HCT116 (cell line): ENCODE measurements around the gene MEGF8. TPM values are rescaled to one million over a fixed set of nuclear protein-coding genes. Genes with fewer than 3 reads are reported as not detected.

Experiments
- ATAC-seq: fragments of 200-7000 bp; cut with Tn5 transposase; 2 replicates; pipeline ENCODE4 v1.9.1; 2020; ENCODE audit warnings: mild to moderate bottlenecking, moderate library complexity
- BruUV-seq: library from RNA; stranded (reverse); fragments of 400-500 nt; replicated peaks from 2 replicates; lab custom pipeline; 2021; lab: Mats Ljungman, UMichigan
- CTCF ChIA-PET: fragments of 300-600 bp; sonication (Branson Sonifier 250); formaldehyde crosslinking; loops from one replicate; lab custom pipeline; 2021; ENCODE audit warnings: antibody characterized with exemption; lab: Charles Lee
- POLR2A ChIA-PET: fragments of 300-600, 350-600 bp; sonication (Branson Sonifier 250); formaldehyde crosslinking; loops from one replicate; lab custom pipeline; 2021; ENCODE audit warnings: antibody characterized with exemption; lab: Charles Lee
- RAD21 ChIA-PET, 2 experiments: fragments of 300-600 bp; sonication (Branson Sonifier 250); formaldehyde crosslinking; loops; one replicate each; lab custom pipeline; 2023; ENCODE audit warnings: low total read pairs in 2 of 2; ENCODE audit not compliant: uncharacterized antibody in 2 of 2, unreplicated experiment in 2 of 2, low non-redundant PET in 1 of 2; lab: Charles Lee
- DNase-seq: peaks from one replicate; pipeline ENCODE4 v3.0.0-alpha.2; 2010; ENCODE audit warnings: low read depth, low spot score
- H2AFZ ChIP-seq: fragments of 200-600 bp; shearing (Covaris generic), sonication (generic); 2 replicates; pipeline ENCODE4 v1.6.1; 2017; ENCODE audit warnings: low read depth, mixed run types, mixed read lengths, antibody characterized with exemption, low read length; ENCODE audit not compliant: poor library complexity, severe bottlenecking
- H3K27ac ChIP-seq: 2 replicates; pipeline ENCODE4 v1.5.1; 2012; ENCODE audit warnings: low read depth, low read length
- H3K27me3 ChIP-seq: fragments of 200-600 bp; sonication (generic); 2 replicates; pipeline ENCODE4 v1.6.1; 2016; ENCODE audit warnings: mixed run types, low read length, mixed read lengths; ENCODE audit not compliant: insufficient read depth
- H3K36me3 ChIP-seq, 2 experiments: fragments of 200-500 bp in 1 of 2; fragments of 200-600 bp in 1 of 2; sonication (Bioruptor generic) in 1 of 2; sonication (generic) in 1 of 2; 2 replicates each; pipeline versions ENCODE4 v1.5.1 to v1.6.1; 2014 to 2016; ENCODE audit warnings: low read length in 2 of 2, inconsistent platforms in 1 of 2, mixed read lengths in 1 of 2, mixed run types in 1 of 2; ENCODE audit not compliant: insufficient read depth in 2 of 2, control insufficient read depth in 1 of 2
- H3K4me1 ChIP-seq, 2 experiments: fragments of 200-600 bp in 1 of 2; sonication (generic) in 1 of 2; 2 replicates each; pipeline versions ENCODE4 v1.5.1 to v1.6.1; 2012 to 2017; ENCODE audit warnings: low read length in 2 of 2, inconsistent platforms in 1 of 2, mild to moderate bottlenecking in 1 of 2, mixed read lengths in 1 of 2, mixed run types in 1 of 2, moderate library complexity in 1 of 2; ENCODE audit not compliant: insufficient read depth in 2 of 2, control insufficient read depth in 1 of 2
- H3K4me2 ChIP-seq: fragments of 200-600 bp; sonication (generic); 2 replicates; pipeline ENCODE4 v1.6.1; 2017; ENCODE audit warnings: mixed run types, low read length, mixed read lengths
- H3K4me3 ChIP-seq, 2 experiments: fragments of 200-600 bp in 1 of 2; sonication (generic) in 1 of 2; replicated peaks in 1 of 2; 2 replicates each; pipeline ENCODE4 v1.5.1; 2011 to 2016; ENCODE audit warnings: low read length in 2 of 2, control low read depth in 1 of 2, low read depth in 1 of 2, mild to moderate bottlenecking in 1 of 2, mixed read lengths in 1 of 2, mixed run types in 1 of 2
- H3K79me2 ChIP-seq: fragments of 200-600 bp; sonication (generic); 2 replicates; pipeline ENCODE4 v1.6.1; 2017; ENCODE audit warnings: mild to moderate bottlenecking, mixed run types, low read length, moderate library complexity, mixed read lengths; ENCODE audit not compliant: insufficient read depth
- H3K9ac ChIP-seq: fragments of 200-600 bp; sonication (generic); 2 replicates; pipeline ENCODE4 v1.6.1; 2016; ENCODE audit warnings: low read length, mixed read lengths
- H3K9me2 ChIP-seq: fragments of 200-600 bp; sonication (generic), shearing (Covaris generic); 2 replicates; pipeline ENCODE4 v1.6.1; 2017; ENCODE audit warnings: mixed run types, mild to moderate bottlenecking, moderate library complexity; ENCODE audit not compliant: insufficient read depth
- H3K9me3 ChIP-seq, 2 experiments: fragments of 200-500 bp in 1 of 2; fragments of 200-600 bp in 1 of 2; sonication (Bioruptor generic) in 1 of 2; sonication (generic) in 1 of 2; 2 replicates each; pipeline ENCODE4 v1.6.1; 2014 to 2017; ENCODE audit warnings: low read length in 2 of 2, mixed read lengths in 2 of 2, inconsistent platforms in 1 of 2, low read depth in 1 of 2, mild to moderate bottlenecking in 1 of 2, mixed run types in 1 of 2, moderate library complexity in 1 of 2; ENCODE audit not compliant: control insufficient read depth in 1 of 2, insufficient read depth in 1 of 2
- H4K20me1 ChIP-seq: fragments of 200-600 bp; sonication (generic), shearing (Covaris generic); 2 replicates; pipeline ENCODE4 v1.6.1; 2017; ENCODE audit warnings: mixed run types, mild to moderate bottlenecking, moderate library complexity; ENCODE audit not compliant: insufficient read depth
- ATF3 ChIP-seq: IDR thresholded peaks from 2 replicates; pipeline ENCODE4 v1.6.1; 2012
- CTCF ChIP-seq, 3 experiments: fragments of 200-600 bp in 1 of 3; sonication (generic) in 1 of 3; IDR thresholded peaks in 2 of 3; conservative IDR thresholded peaks in 1 of 3; 2 replicates each; pipeline ENCODE4 v1.5.1; 2012 to 2017; ENCODE audit warnings: low read depth in 2 of 3, low read length in 2 of 3, antibody characterized with exemption in 1 of 3, borderline replicate concordance in 1 of 3, control low read depth in 1 of 3, mild to moderate bottlenecking in 1 of 3, mixed read lengths in 1 of 3, mixed run types in 1 of 3, moderate library complexity in 1 of 3; ENCODE audit not compliant: insufficient read depth in 1 of 3
- EGR1 ChIP-seq: IDR thresholded peaks from 2 replicates; pipeline ENCODE4 v1.6.1; 2012; ENCODE audit warnings: low read depth
- MAX ChIP-seq: IDR thresholded peaks from 2 replicates; pipeline ENCODE4 v1.6.1; 2012
- POLR2A ChIP-seq: IDR thresholded peaks from 2 replicates; pipeline ENCODE4 v1.7.0; 2011; ENCODE audit warnings: borderline replicate concordance; ENCODE audit not compliant: insufficient read depth, insufficient read length; ENCODE audit errors: extremely low read depth
- POLR2AphosphoS5 ChIP-seq: IDR thresholded peaks from 2 replicates; pipeline ENCODE4 v1.6.1; 2011; ENCODE audit warnings: mild to moderate bottlenecking, low read depth, low read length, moderate library complexity
- RAD21 ChIP-seq: IDR thresholded peaks from 2 replicates; pipeline ENCODE4 v1.6.1; 2012; ENCODE audit warnings: low read depth, mild to moderate bottlenecking
- SIN3A ChIP-seq: IDR thresholded peaks from 2 replicates; pipeline ENCODE4 v1.6.1; 2012; ENCODE audit warnings: low read depth
- ZNF274 ChIP-seq: fragments of 200-500 bp; sonication (Bioruptor generic); IDR thresholded peaks from 2 replicates; pipeline ENCODE4 v1.6.1; 2014; ENCODE audit warnings: mild to moderate bottlenecking, low read depth, low read length, inconsistent platforms
- intact Hi-C: fragments of 100-400 bp; cut with micrococcal nuclease; formaldehyde crosslinking; loops from 2 replicates; pipeline ENCODE4 v1.10.0; 2022
- total RNA-seq: library from RNA; stranded (reverse); gene quantifications from one replicate; pipeline ENCODE4 v1.2.1, GENCODE V29; 2021; ENCODE audit not compliant: unreplicated experiment
- TF ChIP-seq, protein P1 (sequence below): IDR thresholded peaks from 2 replicates; pipeline ENCODE4 v1.6.1; 2012; ENCODE audit warnings: low read depth

MEGF8 gene
- total RNA-seq, 1 experiment from 2014 or later: 24.0 TPM

DNA sequence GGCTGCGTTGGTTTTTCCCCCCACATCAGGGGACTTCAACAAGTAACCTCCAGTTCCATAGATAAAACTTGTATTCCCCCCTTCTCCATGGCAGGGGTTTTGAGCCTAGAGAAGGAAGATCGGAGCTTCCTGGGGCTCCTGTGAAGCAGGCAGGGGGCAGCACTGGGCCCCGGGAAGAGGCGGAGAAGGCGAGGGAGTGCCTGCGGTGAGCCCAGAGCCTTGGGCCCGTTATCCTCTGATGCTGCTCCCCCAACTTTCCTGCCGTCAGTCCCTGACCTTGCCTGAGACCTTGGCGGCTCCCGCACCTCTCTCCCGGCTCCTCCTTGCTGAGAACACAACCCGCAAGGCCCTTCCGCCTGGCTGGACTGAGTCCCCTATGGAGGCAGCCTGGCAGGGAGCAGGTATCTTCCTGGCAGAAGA, 99.3 kb downstream of the MEGF8 start:
- Histone ChIP-seq H3K9me3 (no peaks in the 10 kb centered on the region), H2AFZ (no peak overlapping the region), H3K27me3 (no peaks in the 10 kb centered on the region), H4K20me1 (no peaks in the 10 kb centered on the region), H3K4me3 (no peak overlapping the region), H3K9me2 (no peaks in the 10 kb centered on the region), H3K27ac (no peak overlapping the region), H3K4me1 (peaks cover 21 to 44% of the 10 kb centered on the region in 2 experiments; a peak in 3 of 4 replicates), H3K9ac (no peak overlapping the region), H3K4me2 (no peak overlapping the region), H3K36me3 (no peaks in the 10 kb centered on the region), H3K79me2 (no peaks in the 10 kb centered on the region)
- ChIA-PET RAD21 (no interaction called here), POLR2A (interaction anchor here (2.7 kb wide), 1 partner anchor 28 kb away, joined by 10 read pairs; no protein-coding TSS in a partner anchor), CTCF (interaction anchor here (1.7 to 2.8 kb wide), 4 partner anchors 9 to 312 kb away, joined by 5 to 22 read pairs (median 12); no protein-coding TSS in a partner anchor)
- DNase-seq: no peak
- no TSS peak for BruUV-seq
- TF ChIP-seq CTCF (IDR thresholded peaks at IDR 0.05 in 2 of 3, conservative IDR thresholded peaks at IDR 0.05 in 1 of 3; ENCODE audit: borderline replicate concordance in 1 of 3, insufficient read depth in 1 of 3, low read depth in 2 of 3, low read length in 2 of 3) (peak in 2 of 3 experiments; percentile 37 to 41; a peak in 4 of 6 replicates), EGR1 (no peak)
- no peak for ATAC-seq
- intact Hi-C loops: no loop called here

DNA sequence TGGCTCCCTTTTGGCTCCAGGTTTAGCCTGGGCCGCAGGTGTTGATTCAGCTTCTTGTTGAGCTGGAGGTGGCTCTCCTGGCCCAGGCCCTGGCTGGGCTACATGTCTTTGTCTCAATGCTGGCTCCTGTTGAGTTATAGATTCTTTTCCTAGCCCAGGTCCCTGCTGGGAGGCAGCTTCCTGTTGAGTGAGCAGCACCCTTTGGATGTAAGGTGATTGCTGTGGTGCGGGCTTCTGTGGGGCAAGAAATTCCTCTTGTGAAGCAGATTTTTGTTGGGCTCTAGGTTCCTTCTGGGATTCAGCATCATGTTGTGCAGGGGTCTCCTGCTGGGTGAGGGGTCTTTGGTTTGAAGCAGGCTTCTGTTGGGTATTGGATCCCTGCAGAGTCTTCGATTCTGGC, 101.2 kb downstream of the MEGF8 start:
- intact Hi-C loops: no loop called here
- H3K4me1 ChIP-seq: peaks cover 10 to 30% of the 10 kb centered on the region in 2 experiments; a peak in 3 of 4 replicates
- RAD21 ChIA-PET: no interaction called here
- BruUV-seq: no TSS peak
- POLR2A ChIA-PET: interaction anchor here (0.8 kb wide), 1 partner anchor 30 kb away, joined by 3 read pairs; no protein-coding TSS in a partner anchor
- no peaks in the 10 kb centered on the region for H3K79me2 ChIP-seq
- no peaks in the 10 kb centered on the region for H3K36me3 ChIP-seq
- no peaks in the 10 kb centered on the region for H3K27me3 ChIP-seq
- H3K4me3 ChIP-seq: no peak overlapping the region
- CTCF ChIA-PET: interaction anchor here (0.7 kb wide), 1 partner anchor 11 kb away, joined by 3 read pairs; no protein-coding TSS in a partner anchor
- H3K9me2 ChIP-seq: no peaks in the 10 kb centered on the region
- H4K20me1 ChIP-seq: no peaks in the 10 kb centered on the region
- H3K9ac ChIP-seq: no peak overlapping the region
- H2AFZ ChIP-seq: no peak overlapping the region
- no peak for ATAC-seq
- no peak overlapping the region for H3K27ac ChIP-seq
- no peaks in the 10 kb centered on the region for H3K9me3 ChIP-seq
- no peak for DNase-seq
- H3K4me2 ChIP-seq: no peak overlapping the region
- TF ChIP-seq EGR1: no peak
- TF ChIP-seq, protein P1, sequence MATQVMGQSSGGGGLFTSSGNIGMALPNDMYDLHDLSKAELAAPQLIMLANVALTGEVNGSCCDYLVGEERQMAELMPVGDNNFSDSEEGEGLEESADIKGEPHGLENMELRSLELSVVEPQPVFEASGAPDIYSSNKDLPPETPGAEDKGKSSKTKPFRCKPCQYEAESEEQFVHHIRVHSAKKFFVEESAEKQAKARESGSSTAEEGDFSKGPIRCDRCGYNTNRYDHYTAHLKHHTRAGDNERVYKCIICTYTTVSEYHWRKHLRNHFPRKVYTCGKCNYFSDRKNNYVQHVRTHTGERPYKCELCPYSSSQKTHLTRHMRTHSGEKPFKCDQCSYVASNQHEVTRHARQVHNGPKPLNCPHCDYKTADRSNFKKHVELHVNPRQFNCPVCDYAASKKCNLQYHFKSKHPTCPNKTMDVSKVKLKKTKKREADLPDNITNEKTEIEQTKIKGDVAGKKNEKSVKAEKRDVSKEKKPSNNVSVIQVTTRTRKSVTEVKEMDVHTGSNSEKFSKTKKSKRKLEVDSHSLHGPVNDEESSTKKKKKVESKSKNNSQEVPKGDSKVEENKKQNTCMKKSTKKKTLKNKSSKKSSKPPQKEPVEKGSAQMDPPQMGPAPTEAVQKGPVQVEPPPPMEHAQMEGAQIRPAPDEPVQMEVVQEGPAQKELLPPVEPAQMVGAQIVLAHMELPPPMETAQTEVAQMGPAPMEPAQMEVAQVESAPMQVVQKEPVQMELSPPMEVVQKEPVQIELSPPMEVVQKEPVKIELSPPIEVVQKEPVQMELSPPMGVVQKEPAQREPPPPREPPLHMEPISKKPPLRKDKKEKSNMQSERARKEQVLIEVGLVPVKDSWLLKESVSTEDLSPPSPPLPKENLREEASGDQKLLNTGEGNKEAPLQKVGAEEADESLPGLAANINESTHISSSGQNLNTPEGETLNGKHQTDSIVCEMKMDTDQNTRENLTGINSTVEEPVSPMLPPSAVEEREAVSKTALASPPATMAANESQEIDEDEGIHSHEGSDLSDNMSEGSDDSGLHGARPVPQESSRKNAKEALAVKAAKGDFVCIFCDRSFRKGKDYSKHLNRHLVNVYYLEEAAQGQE: no peak
- TF ChIP-seq MAX: no peak
- no peak for TF ChIP-seq ATF3
- no peak for TF ChIP-seq RAD21
- TF ChIP-seq SIN3A: no peak
- TF ChIP-seq ZNF274: no peak
- TF ChIP-seq POLR2AphosphoS5: no peak
- TF ChIP-seq CTCF (IDR thresholded peaks at IDR 0.05 in 2 of 3, conservative IDR thresholded peaks at IDR 0.05 in 1 of 3; ENCODE audit: borderline replicate concordance in 1 of 3, insufficient read depth in 1 of 3, low read depth in 2 of 3, low read length in 2 of 3): no peak
- no peak for TF ChIP-seq POLR2A
